ENCODE measurements around the gene CLSTN3. TPM values are rescaled to one million over a fixed set of nuclear protein-coding genes. Genes with fewer than 3 reads are reported as not detected.

Gene CLSTN3
- total and polyA plus RNA-seq, 2 of the 13 experiments (the other 11 are each of a cell fraction or from before 2014, with no cell fraction given) = 26.2 to 94.1 TPM

GRCh38 chr12:7150356-7150755 is 20.2 kb downstream of the CLSTN3 start:
- ChIA-PET CTCF (ENCODE audit: low intra/inter-chr PET ratio, low total read pairs) (no interaction called here), POLR2A (no interaction called here)
- H3K27me3 ChIP-seq (ENCODE audit: control insufficient read depth in 1 of 2, insufficient read depth in 2 of 2, low read length in 2 of 2) = no peaks in the 10 kb centered on the region
- in situ Hi-C loops (cut with HindIII; ENCODE audit: extremely low pct_ligation_motif_present, low pct_unique_long_range_greater_than_20kb) (no loop called here), intact Hi-C loops (cut with micrococcal nuclease; ENCODE audit: unreplicated experiment) (no loop called here)
- H3K27ac ChIP-seq (ENCODE audit: extremely low read length, insufficient read depth, low read length) = no peak overlapping the region
- FAIRE-seq = no peak
- TF ChIP-seq HMG20B (CRISPR knock-in tag; conservative IDR thresholded peaks at IDR 0.05) (no peak), GPN1 (CRISPR knock-in tag; IDR thresholded peaks at IDR 0.05; ENCODE audit: borderline replicate concordance) (no peak), ZNF256 (CRISPR knock-in tag; conservative IDR thresholded peaks at IDR 0.05) (no peak), TEF (CRISPR knock-in tag; IDR thresholded peaks at IDR 0.05) (no peak), ZNF891 (CRISPR knock-in tag; IDR thresholded peaks at IDR 0.05) (no peak), RELA (CRISPR knock-in tag; IDR thresholded peaks at IDR 0.05) (no peak), DNMT3B (CRISPR knock-in tag; conservative IDR thresholded peaks at IDR 0.05) (no peak)
- TF ChIP-seq, protein P1, sequence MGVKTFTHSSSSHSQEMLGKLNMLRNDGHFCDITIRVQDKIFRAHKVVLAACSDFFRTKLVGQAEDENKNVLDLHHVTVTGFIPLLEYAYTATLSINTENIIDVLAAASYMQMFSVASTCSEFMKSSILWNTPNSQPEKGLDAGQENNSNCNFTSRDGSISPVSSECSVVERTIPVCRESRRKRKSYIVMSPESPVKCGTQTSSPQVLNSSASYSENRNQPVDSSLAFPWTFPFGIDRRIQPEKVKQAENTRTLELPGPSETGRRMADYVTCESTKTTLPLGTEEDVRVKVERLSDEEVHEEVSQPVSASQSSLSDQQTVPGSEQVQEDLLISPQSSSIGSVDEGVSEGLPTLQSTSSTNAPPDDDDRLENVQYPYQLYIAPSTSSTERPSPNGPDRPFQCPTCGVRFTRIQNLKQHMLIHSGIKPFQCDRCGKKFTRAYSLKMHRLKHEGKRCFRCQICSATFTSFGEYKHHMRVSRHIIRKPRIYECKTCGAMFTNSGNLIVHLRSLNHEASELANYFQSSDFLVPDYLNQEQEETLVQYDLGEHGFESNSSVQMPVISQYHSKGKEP (CRISPR knock-in tag; IDR thresholded peaks at IDR 0.05) = no peak
- DNase-seq (ENCODE audit: low spot score) = no peak
- no peaks in the 10 kb centered on the region for H4K20me1 ChIP-seq (ENCODE audit: insufficient read depth, low read length)
- no peaks in the 10 kb centered on the region for H3K9me3 ChIP-seq (ENCODE audit: low read length)
- BruUV-seq (replicated peaks) = no TSS peak
- no peaks in the 10 kb centered on the region; the same call in 1 of the 2 replicates for H3K4me1 ChIP-seq (ENCODE audit: insufficient read depth, low read length)
- H2AFZ ChIP-seq (ENCODE audit: low read length) = no peak overlapping the region
- H3K9ac ChIP-seq (ENCODE audit: insufficient read depth, low read depth, low read length) = no peak overlapping the region
- no peak overlapping the region for H3K4me2 ChIP-seq (ENCODE audit: low read depth, low read length)
- H3K79me2 ChIP-seq (ENCODE audit: insufficient read depth, low read length) = no peaks in the 10 kb centered on the region
- no peak for ATAC-seq
- no peak overlapping the region for H3K4me3 ChIP-seq (replicated peaks in 1 of 3; ENCODE audit: insufficient read depth in 1 of 3, low read depth in 2 of 3, low read length in 3 of 3)
- over 99% methylated on average over 10 of the region's 12 CpGs for WGBS (ENCODE audit: low lambda C conversion rate)
- H3K36me3 ChIP-seq (replicated peaks in 1 of 2; ENCODE audit: control insufficient read depth in 1 of 2, insufficient read depth in 2 of 2, low read length in 2 of 2) = peaks cover 24 to 63% of the 10 kb centered on the region in 2 experiments

All from HepG2 (cell line).